Measurements from ENCODE around the gene LILRA1. TPM values are rescaled to one million over a fixed set of nuclear protein-coding genes. Genes with fewer than 3 reads are reported as not detected.
A peak's percentile ranks its signal among the peaks of the same experiment; 100 is the strongest.
"Not testable (repeated sequence)": the region's sequence is repeated elsewhere in the genome, so short reads cannot be mapped to it uniquely, and the experiment has no call there.

LILRA1 gene
- total and polyA plus RNA-seq, 9 of the 15 experiments (the other 6 are each of a cell fraction or from before 2014, with no cell fraction given), result not detected

- TF ChIP-seq E2F6 (IDR thresholded peaks at IDR 0.05; ENCODE audit: borderline replicate concordance in 1 of 2, extremely low read depth in 1 of 2, insufficient read depth in 1 of 2, insufficient read length in 1 of 2, low read depth in 1 of 2, low read length in 1 of 2, poor library complexity in 1 of 2, severe bottlenecking in 1 of 2) (peak; percentile 71 to 83), GABPB1 (CRISPR knock-in tag; IDR thresholded peaks at IDR 0.05) (peak; percentile 44; the same call in 1 of the 2 replicates), ATF1 (CRISPR knock-in tag; IDR thresholded peaks at IDR 0.05) (no peak), ATF1 (tag; IDR thresholded peaks at IDR 0.05) (0 out of 2 replicates have a peak, but pooled peaks have one; percentile 24), JUND (IDR thresholded peaks at IDR 0.05; ENCODE audit: borderline replicate concordance, low read depth, low read length) (no peak), JUND (tag; IDR thresholded peaks at IDR 0.05; ENCODE audit: borderline replicate concordance, low read depth, low read length) (peak; percentile 31; the same call in 1 of the 3 replicates), RBFOX2 (IDR thresholded peaks at IDR 0.05; ENCODE audit: low read depth, low read length) (peak; percentile 38; the same call in 1 of the 2 replicates), NRF1 (conservative IDR thresholded peaks at IDR 0.05 in 1 of 2, IDR thresholded peaks at IDR 0.05 in 1 of 2) (peak; percentile 18 to 34; a peak in 1 of 4 replicates), CREM (IDR thresholded peaks at IDR 0.05; ENCODE audit: low read depth) (peak; percentile 22; the same call in 1 of the 2 replicates), SMAD4 (CRISPR knock-in tag; conservative IDR thresholded peaks at IDR 0.05) (0 out of 2 replicates have a peak, but pooled peaks have one; percentile 41)
Measured at GRCh38 chr19:54561840-54562239, 31.6 kb upstream of the LILRA1 start (continued).

- H3K79me2 ChIP-seq (ENCODE audit: control insufficient read depth, insufficient read depth, low read length); H2AFZ ChIP-seq (ENCODE audit: low read depth, low read length); H3K9ac ChIP-seq (ENCODE audit: insufficient read depth in 1 of 2, low read depth in 2 of 2, low read length in 2 of 2); DNase-seq (ENCODE audit: extremely low read depth in 1 of 4, low spot score in 3 of 4); H3K27me3 ChIP-seq (ENCODE audit: control insufficient read depth in 2 of 2, insufficient read depth in 2 of 2, low read length in 2 of 2); CTCF ChIA-PET (ENCODE audit: low intra/inter-chr PET ratio); POLR2A ChIA-PET; H3K4me3 ChIP-seq; intact Hi-C loops (cut with micrococcal nuclease); H3K36me3 ChIP-seq (ENCODE audit: control insufficient read depth, insufficient read depth, low read length); in situ Hi-C loops (cut with MboI); H3K9me1 ChIP-seq (ENCODE audit: control insufficient read depth, insufficient read depth, low read length); FAIRE-seq; H3K4me2 ChIP-seq (ENCODE audit: insufficient read depth, low read length); ATAC-seq; H3K4me1 ChIP-seq (replicated peaks in 1 of 2; ENCODE audit: control insufficient read depth in 2 of 2, insufficient read depth in 2 of 2, low read length in 2 of 2); BruUV-seq (replicated peaks); H4K20me1 ChIP-seq (replicated peaks; ENCODE audit: control insufficient read depth, insufficient read depth, low read length); H3K9me3 ChIP-seq (replicated peaks; ENCODE audit: control insufficient read depth, insufficient read depth, low read depth, low read length); H3K27ac ChIP-seq (ENCODE audit: extremely low read depth, low read depth, low read length): not testable (repeated sequence)
- WGBS (ENCODE audit: insufficient coverage, low coverage, missing lambda C conversion rate), result 37% methylated on average over 6 of the region's 6 CpGs
Measured at GRCh38 chr19:54563206-54563605, 30.2 kb upstream of the LILRA1 start.

Data from K562 (cell line).